OCI-LY7 (cell line): Measurements from ENCODE around the gene MEP1A.

Experiments used
- EZH2phosphoT487 ChIP-seq: fragments of 200-600 bp; sonication (generic); IDR thresholded peaks from 2 replicates; pipeline ENCODE4 v1.6.1; 2018; ENCODE audit warnings: low read depth, borderline replicate concordance, mild to moderate bottlenecking, mixed run types, antibody characterized with exemption, low read length, moderate library complexity, mixed read lengths
- TF ChIP-seq, protein P1 (sequence below): fragments of 200-600 bp; sonication (generic); conservative IDR thresholded peaks from 2 replicates; pipeline ENCODE4 v1.5.1; 2014; ENCODE audit warnings: mild to moderate bottlenecking, antibody characterized with exemption, low read length, moderate library complexity, mixed read lengths

DNA sequence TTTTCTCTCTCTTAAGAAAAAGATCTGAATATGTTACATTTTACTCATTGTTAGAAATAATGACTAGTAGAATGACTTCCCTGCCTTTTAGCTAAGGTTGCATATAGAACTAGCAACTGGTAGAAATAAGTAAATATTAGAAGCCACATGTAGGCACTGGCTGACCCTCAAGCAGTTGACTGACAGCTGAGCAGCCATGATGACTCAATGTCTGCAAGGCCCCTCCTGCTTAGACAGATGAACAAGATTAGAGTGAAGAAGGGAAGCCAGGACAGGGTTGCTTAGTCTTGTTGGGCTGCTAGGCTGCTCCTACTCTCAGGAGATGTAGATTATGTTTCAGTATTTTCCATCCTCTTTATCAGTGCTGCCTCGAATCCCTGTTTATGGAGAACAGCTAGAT lies 6.5 kb downstream of the MEP1A start:
- TF ChIP-seq, protein P1, sequence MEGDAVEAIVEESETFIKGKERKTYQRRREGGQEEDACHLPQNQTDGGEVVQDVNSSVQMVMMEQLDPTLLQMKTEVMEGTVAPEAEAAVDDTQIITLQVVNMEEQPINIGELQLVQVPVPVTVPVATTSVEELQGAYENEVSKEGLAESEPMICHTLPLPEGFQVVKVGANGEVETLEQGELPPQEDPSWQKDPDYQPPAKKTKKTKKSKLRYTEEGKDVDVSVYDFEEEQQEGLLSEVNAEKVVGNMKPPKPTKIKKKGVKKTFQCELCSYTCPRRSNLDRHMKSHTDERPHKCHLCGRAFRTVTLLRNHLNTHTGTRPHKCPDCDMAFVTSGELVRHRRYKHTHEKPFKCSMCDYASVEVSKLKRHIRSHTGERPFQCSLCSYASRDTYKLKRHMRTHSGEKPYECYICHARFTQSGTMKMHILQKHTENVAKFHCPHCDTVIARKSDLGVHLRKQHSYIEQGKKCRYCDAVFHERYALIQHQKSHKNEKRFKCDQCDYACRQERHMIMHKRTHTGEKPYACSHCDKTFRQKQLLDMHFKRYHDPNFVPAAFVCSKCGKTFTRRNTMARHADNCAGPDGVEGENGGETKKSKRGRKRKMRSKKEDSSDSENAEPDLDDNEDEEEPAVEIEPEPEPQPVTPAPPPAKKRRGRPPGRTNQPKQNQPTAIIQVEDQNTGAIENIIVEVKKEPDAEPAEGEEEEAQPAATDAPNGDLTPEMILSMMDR, result no peak
- TF ChIP-seq EZH2phosphoT487, result no peak
